SKM-1 (cell line): ENCODE data around the gene SOAT2.

Experiments
- DNase-seq: peaks from one replicate; lab custom pipeline; 2025; ENCODE audit not compliant: unreplicated experiment; lab: John Stamatoyannopoulos, UW

The SOAT2 gene

DNA sequence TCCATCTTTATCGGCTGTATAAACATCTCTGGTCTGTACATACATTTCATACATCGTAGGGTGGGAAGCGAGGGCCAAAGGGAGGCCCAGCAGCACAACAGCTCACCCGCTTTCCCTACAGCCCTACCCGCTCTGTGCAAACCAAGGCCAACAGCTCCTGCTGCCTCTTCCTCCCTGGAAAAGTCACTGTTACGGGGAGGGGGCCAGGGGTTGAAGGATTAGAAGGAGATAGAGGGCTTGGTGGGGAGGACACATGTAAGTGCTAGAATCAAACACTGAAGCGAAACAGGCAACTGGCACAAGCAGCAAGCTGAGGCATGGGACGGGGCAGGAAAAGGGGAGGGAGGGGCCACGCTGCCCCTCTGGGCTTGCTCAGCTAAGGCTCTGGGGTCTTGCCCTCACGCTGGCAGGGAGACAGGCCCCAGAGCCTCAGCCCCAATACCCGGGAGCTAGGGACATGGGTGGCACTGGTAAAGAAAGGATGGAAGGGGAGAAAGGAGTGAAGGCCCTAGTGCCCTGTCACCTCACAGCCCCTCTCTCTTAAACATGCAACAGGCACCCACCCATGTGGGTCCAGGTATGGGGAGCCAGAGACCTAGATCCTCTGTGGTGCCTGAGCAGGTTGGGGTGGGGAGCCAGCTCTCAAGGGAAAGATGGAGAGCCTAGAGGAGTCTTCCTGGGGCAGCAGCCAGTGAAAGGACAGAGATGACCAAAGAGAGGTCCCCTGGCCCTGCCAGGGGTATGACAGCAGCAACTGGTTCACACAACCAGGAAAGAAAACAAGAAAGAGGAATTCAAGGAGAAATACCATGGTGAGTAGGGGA lies 38.5 kb upstream of the SOAT2 start:
- DNase-seq, result no peak

DNA sequence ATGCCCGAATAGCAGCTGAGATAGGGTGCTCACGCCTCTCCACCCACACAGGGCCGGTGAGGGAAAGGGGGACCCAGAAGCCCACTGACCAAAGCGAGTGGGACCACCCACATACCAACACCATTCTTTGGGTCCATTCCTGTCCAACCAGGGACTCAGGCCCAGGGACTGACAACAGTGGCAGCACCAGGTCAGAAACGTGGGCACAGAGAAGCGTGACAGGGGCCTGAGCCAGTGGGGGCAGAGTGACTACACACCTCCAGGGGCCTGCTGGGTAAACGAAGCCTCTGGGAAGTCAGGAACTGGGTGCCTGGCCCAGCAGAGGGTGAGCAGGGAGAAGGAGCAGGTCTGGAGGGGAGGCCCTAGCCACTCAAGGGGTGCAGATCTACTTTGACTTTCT lies 37.8 kb upstream of the SOAT2 start:
- DNase-seq, result no peak

DNA sequence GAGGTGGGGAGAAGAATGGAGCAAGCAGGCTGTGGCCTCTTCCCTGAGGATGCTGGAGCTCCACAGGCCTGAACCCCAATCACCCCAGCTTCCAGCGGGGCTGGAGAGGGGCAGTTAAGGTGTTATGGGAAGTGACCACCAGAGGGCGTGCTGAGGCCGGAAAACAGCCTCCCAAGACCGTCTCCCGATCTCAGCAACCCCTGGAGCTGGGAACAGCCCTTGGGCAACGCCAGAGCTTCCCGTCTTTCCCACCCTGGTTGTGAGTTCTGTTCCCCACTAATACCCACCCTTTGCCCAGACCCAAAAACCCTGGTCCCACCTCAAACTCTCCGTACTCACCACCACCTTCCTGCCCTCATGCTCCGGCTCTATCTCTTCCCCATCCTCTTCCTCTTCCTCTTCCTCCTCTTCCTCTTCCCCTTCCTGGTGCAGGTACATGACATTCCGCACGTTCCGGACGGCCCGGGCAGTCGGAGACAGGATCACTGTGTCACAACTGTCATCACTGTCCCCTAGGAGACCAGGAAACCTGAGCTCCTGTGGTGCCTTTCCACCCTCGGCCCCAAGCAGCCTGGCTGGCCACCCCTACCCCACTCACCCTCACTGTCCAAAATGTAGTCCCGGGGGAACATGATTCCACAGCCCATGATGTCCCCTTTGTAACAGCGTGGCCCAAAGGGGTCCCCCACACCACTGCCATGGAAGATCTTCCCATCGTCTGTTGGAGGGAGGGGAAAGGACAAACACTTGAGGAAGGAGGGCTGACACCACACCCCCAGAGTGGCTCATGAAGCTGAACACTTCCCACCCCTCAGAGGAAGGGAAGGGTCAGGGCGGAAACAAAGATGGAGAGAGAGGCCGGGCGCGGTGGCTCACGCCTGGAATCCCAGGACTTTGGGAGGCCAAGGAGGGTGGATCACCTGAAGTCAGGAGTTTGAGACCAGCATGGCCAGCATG lies 37.0 kb upstream of the SOAT2 start:
- no peak for DNase-seq

DNA sequence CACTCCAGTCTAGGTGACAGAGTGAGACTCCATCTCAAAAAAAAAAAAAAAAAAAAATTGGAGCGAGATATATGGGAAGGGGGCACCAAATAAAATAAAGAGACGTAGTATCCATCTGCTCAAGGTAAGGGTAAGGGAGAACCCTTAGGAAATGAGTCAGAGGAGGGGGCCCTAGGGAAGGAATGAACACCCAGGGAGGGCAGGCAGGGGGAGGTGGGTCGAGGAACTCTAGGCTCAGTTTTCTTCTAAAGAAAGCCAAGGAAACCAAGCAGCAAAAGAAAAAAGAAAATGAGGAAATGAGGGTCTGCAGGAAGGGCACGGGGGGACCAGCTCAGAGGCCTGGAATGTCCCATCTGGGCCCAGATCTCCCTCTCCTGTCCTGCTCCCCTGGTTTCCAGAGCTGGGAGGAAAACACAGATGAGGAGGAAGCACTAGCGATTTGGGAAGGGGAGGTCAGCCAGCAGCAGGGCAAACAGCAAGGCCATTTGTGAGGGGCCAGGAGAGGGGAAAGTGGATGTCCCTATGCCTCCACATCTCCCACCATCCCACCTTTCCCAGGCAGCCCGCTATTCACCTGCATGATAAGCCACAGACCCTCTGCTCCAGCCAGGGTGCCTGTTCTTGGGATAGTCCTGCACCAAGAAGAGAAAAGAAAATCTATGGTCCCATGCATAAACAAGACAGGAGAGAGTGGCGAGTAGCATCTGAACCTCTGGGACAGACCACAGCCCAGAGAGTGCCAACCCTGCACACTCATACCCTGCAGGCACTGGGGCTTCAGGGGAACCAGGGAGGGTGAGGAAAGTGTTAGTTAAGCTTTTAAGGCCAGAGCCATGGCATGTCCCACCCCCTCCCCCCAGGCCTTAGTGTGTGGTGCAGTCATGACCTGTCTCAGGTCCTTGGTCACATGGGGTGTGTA lies 36.0 kb upstream of the SOAT2 start:
- DNase-seq, result no peak

DNA sequence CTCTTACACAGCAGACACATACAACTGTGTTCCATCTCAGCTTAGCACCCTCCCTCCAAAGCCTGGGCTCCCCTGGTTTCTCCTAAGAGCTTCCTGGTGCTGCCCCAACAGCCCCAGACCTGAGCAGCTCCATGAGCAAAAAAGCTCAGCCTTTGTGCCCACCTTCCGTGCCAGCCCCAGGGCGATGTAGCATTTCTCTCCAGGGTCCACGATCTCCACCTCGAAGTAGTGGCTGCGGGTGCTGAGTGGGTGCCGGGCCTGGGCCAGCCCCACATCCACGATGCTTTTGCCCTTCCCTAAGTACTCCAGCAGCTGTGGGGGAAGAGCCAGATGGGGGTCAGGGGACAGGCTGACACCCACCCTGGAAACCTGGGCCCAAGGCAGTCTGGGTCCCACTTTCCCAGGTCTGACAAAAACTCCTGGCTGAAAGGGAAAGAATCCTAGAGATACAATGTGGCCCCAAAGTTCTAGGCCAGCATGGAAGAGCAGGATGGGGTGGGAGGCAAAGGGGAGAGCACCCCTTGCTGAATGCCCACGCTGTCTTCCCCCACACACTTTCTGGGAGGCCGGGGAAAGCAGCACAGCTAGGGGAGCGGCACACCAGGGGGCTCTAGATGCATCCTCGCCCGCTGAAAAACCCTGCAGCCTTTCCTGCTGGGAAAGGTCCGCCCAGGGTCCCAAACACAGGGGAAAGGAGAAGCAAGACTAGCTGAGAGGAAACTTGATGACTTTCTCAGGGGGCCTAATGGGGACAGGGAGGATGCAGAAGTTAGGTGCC lies 35.1 kb upstream of the SOAT2 start:
- no peak for DNase-seq

DNA sequence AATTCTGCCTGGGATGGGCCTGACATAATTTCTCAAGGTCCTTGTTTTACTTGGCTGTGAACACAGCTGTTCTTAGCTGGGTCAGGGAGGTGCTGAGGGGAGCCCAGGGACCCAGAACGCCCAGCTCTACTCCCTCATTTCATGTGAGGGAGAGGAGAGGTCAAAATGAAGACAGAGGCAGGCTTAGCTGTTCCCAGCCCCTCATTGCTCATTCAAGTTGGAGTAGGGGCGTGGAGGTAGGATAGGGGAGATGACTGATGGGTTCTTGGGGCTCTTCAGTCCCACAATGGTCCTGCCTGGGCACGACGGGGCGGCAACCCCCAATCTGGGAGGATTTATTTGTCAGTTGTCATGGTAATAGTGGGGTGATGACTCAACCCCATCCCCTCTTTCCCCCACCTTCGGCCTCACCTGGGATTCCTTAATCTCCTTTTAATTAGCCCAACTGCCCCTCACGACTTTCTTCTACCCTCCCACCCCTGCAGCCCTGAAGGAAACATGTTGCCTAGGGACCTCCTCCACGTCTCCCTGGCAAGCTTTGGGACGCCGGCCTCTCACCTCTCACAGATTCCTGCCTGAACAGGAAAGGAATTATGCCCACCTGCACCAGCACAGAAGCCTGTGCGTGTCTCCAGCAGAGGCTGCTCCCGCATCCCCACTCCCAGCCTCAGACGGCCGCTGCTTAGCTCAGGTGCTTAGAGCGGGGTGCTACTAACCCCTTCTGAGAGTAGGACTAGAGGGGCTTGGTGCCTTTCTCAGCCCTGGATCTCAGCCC lies 34.3 kb upstream of the SOAT2 start:
- DNase-seq, result no peak

DNA sequence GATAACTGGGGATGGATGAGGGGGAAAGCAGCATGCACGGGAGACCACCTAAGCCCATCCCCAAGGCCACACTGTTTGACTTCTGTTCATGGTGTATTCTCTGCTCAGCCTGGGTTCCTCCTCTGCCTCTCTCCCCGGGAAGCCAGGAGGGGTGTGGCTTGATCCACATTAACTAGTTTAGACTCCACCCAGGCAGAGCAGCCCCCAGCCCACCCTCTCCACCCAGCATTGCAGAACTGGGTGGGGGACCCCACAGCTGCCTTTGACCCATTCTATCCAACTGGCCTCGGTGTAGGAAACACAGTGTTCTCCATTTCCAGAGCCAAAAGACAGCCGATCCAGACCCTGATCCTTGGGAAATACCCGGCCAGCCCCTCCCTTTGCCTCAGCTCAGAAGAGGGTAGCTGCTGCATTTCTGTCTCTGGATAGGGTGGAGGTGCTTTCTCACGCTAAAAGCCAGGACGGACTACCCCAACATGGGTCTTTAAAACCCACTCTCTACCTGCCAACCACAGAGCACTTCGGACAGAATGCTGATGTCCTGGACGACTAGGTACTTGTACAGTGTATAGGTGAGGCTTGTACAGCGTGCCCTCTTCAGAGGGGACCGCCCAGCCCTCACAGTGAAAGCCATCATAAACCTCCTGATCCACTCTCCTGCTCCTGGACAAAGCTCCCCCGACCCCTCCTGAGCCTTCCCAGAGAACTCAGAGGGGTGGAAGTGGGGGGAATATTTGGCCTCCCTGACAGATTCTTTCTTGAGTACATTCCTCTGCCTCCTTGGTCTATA lies 33.5 kb upstream of the SOAT2 start:
- no peak for DNase-seq

DNA sequence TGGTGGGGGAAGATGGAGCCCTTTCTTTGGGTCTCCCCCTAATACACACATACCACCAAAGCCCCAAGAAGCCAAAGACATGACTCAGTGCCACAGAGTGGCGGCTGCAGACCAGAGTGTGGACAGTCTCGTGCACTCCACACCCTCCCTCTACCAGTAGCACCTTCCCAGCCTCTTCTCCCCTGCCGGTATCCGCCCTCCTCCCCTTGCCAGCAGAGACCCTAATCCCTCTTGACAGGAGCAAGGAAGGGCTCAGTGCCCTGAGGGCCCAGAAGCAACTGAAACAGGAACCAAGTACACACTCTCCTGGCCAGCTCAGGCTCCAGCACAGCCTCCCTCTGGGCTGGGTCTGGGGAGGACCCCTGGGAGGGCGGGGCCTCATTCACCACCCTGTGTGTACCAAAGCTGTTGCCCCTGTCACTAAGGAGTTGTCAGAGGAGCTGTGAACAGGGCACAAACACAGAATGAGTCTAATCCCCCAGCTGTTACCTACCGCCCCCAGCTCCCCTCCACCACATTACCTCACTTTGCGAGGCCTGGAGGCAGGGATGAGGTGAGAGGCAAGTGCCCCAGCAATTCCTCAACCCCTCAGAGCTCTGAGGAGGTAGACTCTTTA lies 32.3 kb upstream of the SOAT2 start:
- no peak for DNase-seq

DNA sequence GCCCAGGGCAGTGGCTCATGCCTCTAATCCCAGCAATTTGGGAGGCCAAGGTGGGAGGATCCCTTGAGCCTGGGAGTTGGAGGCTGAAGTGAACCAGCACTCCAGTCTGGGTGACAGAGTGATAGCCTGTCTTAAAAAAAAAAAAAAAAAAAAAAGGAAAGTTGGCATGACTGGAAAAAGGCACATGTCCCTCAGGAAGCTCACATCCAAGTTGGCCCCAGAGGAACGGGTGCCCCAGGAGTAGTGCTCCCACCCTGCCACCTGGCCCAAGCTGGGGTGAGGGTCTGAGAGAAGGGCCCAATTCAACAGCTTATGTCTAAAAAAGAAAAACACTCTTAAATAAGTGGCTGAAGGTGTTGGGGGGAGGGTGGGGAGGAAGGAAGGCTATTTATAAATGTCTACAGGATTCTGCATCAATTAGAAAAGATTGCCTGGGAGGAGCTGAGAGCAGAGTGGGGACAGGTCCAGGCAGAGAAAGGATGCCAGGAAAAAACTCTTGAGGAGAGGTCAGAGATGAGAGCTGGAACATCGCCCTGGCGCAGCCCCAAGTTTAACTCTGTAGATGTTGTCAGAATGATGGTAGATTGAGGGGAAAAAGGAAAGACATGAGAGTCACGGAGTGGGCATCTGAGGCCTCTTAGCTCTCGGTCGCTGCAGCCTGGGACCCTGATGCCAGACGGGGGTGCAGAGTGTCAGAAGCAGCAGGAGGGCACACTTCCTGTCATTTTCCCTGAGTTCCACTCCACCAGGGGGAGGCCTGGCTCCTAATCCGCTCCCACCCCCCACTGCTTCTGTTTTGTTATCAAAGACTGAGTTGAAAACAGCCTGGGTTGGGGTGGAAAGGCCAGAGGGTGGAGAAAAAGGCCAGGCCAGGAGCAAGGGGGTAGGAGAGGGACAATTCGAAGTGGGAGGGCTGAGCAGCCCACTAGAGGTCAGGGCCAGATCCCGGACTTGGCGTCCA lies 31.4 kb upstream of the SOAT2 start:
- DNase-seq, result no peak

DNA sequence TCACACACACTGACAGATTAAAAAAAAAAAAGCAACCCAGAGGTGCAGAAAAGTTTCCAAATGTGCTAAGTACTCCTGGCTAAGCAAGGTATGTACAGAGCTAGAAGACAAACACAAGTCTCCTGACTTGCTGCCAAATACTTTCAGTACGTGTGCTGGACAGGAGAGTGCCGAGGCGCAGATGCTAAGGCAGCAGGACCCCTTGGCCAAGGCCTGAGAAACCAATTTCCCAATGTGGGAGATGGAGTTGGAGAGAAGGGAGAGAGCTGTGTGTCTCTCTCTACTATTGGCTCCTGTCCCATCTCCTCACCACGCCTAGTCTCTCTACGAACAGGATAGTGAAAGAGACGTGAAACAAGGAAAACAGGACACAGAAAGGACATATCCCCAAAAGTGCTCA lies 29.4 kb upstream of the SOAT2 start:
- no peak for DNase-seq

DNA sequence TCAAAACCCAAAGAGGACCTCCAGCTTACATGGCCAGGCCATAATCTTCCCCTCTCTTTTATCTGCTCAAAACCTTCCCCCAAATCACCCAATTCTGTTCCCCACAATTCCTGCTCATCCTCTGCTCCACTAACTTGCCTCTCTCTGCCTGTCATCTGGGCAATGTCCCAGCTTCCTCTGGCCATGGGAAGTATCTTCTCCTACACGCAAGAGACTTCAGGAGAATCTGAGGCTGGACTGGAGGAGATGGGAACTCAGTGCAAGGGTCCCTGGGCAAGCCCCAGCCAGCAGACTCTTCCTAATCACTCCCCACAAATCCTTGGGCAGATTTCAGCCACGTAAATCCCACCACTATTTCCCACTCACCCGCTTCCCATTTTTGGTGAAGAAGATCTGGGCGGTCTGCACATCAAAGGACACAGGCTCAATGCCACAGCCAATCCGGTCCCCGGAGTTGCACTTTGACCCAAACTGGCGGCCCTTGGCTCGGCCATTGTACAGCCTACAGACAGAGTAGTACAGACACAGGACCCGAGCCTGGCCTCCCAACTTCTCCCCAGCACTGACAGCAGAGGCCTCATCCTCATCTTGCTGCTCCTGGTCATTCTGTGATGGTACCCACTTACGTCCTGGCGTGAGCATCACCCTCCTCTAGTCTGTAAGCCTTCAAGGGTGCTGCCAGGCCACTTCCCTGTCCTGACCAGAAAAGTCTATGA lies 28.8 kb upstream of the SOAT2 start:
- DNase-seq, result no peak

DNA sequence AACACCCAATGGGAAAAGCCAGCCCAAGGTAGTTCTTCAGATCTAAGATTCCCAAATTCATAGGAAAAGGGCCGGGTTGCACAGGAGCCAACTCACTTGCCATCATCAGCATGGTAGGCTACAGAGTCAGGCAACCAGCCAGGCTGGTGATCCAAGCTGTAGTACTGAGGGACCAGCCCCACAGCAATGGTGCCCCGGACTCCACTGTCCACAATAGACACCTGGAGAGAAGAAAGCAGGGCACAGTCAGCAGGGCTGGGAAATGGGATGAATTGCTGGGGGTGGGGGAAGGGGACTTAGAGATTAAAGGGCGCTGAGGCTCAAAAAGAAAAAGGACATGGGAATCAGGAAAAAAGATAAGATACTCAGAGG lies 28.3 kb upstream of the SOAT2 start:
- DNase-seq, result no peak

DNA sequence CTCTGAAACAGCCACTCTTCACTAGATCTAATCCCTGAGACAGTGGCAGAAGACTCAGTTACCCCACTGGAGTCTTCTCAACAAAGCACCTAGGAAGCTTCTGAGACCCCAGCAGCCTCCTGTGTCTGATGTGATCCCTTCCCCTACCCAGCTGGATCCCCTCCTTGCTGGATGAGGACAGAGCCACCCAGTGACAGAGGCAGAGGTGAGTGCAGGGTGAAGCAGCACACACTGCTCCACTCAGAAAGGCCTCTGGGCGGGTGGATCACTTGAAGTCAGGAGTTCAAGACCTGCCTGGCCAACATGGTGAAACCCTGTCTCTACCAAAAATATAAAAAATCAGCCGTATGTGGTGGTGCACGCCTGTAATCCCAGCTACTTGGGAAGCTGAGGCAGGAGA lies 26.8 kb upstream of the SOAT2 start:
- DNase-seq, result no peak

DNA sequence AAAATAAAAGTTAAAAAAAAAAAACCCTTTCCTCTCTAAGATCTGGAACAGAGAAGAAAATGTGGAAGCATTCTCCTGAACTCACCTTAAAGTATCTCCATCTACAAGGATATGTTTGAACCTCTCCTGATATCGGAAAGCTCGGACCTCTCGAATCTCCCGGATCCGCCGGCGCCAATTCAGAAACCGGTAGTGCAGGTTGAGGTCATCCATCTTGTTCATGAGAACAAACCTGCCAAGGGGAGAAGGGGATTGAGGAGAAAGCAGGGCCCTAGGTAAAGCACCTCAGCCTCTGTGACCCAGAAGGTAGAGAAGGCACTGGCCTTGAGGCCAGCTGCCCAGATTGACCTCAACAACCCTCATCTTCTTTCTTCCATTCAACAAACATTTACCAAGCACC lies 26.3 kb upstream of the SOAT2 start:
- DNase-seq, result no peak

DNA sequence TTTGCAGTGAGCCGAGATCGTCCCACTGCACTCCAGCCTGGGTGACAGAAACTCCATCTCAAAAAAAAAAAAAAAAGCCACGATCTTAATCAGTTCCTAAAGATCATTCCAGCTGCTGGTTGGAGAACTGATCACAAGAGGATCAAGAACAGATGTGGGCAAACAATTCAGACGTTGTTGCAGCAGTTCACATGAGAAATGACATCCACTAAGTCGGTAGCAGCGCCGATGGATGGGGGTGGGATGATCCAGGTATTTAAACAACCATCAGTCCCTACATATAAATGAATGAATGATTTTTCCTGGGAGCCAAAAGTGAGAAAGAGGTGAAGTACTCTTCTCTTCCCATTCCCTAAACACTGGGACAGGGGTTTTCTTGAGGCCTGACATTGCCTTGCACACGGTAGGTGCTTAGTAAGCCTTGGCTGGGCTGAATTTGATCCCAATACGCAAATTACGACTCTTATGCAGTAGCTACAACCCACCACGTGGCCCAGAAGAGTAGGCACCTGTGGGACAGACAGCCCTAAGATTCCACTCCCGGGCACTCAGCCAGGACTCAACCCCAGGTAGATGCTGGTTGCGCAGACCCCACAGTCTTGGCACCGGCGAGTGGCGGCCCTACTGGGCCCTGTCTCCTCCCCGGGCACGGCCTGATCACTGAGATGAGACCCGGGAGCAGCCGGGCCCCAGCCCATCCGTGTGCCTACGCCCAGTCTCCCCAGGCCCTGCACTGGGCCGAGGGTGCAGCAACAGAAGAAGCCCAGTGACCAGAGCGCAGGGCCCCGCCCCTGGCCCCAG lies 24.7 kb upstream of the SOAT2 start:
- no peak for DNase-seq
